Right hindlimb (tissue), 1 donor: ENCODE measurements around the gene CARS1.

Source experiments
- DNase-seq: peaks from one replicate; pipeline ENCODE4 v3.0.0-alpha.2; 2018

Gene CARS1

DNA sequence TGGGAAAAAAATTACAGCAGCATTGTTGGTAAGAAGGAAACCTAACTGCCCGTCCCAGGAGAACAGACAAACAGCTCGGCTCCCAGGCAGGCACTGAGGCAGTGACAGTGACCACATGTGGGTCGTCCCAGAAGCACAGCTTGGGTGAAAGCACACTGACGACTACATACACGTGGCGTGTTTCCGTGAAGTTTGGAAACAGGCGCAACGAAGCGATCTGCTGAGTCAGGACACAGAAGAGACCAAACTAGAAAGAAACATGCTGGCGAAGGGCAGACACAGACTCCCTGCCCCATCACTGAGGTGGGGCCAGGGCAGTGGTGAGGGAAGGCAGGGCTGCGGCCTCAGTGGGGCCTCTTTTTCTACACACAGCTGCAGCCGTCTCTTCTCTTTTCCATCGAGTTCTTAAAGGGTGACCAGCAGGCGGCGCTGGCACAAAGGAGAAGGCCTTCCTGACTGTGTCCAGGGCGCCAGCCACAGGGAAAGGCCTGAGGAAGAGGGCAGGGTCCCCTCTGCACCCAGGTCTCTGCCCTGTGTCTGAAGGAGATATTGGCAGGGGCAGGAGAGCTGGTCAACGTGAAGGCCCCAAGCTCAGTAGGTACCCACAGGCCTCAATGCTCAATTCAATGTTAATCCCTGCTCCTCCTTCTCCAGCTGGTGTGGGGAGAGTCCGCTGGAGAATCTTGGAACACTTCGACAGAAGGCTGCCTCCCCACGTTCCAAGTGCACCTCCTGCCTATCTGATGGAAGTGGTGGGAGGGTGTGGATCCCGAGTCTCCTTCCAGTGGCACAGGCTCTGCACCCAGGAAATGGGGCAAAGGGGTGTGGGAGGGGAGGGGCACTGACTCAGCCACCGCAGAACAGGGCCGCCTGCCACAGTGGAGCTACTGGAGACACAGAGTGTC lies 19.9 kb downstream of the CARS1 start:
- DNase-seq: peak; percentile 79

- no peak for DNase-seq
Measured at GRCh38 chr11:3036419-3036818, 20.8 kb downstream of the CARS1 start.

GRCh38 chr11:3035333-3035732 lies 21.9 kb downstream of the CARS1 start:
- no peak for DNase-seq

DNA sequence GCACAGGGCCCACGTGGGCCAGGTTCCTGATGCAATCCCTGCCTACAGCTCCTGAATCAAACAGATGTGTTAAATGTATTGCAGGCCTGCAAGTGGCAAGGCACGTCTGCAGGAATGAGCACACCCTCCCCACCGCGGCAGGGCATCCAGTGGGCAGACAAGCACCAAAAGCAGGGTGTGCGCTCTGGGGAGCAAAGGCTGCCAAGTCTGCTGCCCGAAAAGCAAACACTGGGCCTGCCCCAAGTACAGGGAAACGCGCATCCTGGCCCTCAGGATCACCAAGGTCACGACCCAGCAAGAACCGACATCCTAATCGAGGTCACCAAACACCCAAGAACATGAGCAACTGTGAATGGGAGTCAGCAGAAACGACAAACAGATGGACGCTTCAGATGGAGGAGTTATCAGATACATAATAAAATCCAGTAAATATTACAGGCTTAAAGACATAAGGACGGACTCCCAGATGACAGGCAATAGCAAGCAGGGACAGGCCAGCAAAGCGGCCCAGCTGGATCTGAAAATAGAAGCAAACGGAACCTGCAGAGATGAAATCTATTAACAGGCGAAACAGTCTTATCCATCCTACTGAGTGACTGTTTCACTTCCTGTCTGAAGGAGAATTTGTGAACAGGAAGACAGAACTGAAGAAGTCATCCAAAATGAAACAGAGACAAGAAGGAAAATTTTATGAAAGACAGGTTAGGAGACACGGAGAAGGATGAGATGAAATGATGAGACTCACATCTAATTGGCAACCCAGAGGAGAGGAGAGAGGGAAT lies 26.7 kb downstream of the CARS1 start:
- no peak for DNase-seq

DNA sequence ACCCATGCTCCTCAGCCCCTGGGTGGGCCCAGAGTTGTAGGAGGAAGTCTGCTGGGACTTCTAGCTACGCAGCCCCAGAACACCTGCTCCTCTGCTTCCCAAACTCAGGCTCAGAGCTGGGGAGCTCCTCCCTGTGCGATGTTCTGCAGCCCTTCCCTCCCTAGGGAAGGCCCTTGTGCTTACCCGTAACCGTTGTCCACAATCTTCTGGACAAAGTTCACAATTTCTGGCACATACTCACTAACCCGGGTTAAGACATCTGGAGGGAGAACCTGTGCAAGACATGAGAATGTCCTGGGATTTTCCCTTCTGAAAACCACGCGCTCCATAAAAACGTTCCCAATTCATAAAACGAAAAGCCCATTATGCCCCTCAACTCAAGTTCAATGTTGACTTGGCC lies 28.4 kb downstream of the CARS1 start:
- DNase-seq: no peak

DNA sequence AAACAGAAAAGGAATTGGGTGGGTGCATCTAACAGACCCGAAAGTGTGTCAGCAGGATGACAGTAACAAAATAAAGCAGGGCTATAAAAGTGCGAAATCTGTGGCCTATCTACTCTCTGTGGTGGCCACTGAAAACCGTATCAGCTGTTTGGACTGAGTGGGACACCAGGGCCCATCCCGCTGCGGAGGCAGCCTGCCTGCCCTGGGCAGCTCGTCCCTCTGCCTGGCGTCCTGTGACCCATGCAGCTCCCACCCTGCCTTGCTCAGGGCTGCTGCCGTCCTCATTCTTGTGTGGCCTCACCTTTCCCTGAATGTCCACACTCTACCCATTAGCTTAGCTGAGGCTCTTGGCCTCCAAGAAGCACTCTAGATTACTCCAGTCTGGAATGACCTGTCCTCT lies 30.4 kb downstream of the CARS1 start:
- no peak for DNase-seq

GRCh38 chr11:3022982-3023381 lies 34.2 kb downstream of the CARS1 start:
- no peak for DNase-seq

DNA sequence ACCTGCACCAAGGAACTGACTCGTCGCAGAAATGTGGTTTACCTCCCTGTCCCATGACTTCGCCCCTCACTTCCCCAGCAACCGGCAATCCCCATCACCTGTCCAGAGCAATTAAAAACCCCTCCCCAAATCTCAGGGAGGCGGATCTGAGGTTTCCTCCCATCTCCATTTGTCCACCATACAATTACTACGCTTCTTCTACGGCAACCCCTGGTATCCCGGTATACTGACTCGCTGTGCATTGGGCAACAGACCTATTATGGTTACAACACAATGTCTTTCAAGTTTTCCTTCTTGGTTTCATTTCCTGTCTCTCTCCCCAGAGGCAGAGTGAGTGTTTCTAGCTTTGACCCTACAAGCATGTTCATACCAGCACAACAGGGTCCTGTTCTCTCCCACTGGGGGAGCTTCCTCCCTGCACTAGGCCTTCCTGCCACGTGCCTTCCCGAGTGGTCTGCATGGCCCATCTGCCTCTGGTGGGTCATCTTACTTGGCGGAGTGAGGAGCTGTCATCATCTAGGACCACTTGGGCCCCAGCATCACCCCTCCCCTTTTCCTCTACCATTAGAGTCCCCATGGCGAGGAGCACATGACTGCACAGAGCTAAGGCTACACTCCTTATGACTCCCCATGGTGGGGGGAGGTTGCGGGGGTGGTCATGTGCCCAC lies 34.8 kb downstream of the CARS1 start:
- DNase-seq: no peak

GRCh38 chr11:3021125-3021524 lies 36.1 kb downstream of the CARS1 start:
- no peak for DNase-seq

DNA sequence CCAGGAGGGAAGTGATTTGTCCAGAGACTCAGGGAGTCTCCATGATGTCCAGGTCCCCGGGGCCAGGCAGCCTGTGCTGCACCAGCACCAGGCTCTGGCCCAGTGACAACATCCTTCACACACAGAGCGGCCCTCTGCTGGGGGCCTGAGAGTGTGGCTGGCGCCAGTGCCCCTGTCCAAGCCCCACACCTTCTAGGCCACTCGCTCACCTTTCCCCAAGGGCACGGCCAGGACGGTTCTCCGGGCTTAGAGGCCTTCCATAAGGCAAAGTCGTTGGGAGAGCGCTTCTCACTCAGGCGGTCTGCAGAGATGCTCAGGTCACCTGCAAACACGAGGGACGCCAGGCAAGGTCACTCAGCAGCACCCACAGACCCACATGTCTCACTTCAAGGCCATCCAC lies 37.2 kb downstream of the CARS1 start:
- no peak for DNase-seq

GRCh38 chr11:3018596-3018995 lies 38.6 kb downstream of the CARS1 start:
- no peak for DNase-seq

GRCh38 chr11:3016861-3017260 lies 40.4 kb downstream of the CARS1 start:
- no peak for DNase-seq

GRCh38 chr11:3015796-3016195 lies 41.4 kb downstream of the CARS1 start:
- DNase-seq: no peak

DNA sequence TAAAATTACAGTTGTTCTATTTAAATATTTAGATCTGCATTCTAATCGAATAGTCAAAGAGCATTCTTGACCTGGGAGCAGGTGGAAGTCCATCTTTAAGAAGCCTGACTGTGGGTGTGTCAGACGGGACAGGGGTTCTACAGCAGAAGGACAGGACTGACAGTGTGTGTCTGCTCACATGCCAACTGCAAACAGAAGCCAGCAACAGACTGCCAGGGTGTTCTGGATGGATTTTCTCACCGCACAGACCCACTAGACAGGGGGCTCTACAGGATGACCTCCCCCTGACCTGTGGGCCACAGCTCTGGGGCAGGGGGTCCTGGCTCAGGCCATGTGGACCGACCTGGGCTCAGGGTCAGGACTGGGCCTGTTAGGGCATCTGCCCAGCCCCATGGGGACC lies 42.3 kb downstream of the CARS1 start:
- DNase-seq: no peak

- DNase-seq: no peak
Measured at GRCh38 chr11:3014057-3014938, 42.9 kb downstream of the CARS1 start.

DNA sequence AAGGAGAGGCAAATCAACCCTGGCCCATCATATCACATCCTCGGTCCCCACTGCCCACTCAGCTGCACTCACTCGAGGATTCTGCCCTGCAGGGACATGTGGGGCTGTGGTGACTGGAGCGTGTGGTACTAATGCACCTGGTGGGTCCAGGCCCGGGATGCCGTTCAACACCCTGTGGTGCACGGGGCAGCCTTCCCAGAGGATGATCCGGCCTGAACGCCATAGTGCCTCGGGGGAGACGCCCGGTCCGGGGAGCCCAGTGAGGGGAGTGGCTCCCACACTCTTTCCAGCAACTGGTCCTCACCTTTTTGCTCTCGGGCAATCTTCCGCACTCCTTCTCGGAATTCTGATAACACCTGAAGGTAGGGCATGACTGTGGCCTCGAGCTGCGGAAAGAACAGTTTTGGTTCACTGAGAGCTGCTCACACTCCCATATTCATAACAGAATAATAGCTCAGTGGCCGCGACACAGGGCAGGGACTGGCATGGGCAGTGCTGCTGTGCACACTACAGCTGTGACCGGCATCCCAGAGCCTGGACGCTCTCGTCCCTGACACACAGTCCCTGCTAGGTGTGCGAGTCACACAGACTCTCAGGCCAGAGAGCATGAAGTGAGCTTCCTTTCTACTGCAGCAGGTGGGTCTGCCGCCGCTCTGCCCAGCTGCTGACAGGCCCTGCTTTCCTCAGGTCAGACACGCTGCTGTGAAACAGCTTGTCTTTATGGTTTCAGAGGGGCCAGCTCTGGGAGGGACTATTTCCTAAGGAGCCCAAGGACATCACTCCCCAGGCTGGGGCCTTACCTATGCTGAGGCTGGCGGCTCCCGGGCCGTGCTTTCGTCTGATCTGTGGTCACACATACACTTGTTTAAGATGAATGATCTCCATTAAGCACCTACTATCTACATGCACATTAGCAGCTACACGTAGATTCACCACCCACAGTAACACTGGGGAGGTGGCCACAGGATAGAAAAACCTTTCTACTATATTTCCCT lies 45.0 kb downstream of the CARS1 start:
- no peak for DNase-seq

DNA sequence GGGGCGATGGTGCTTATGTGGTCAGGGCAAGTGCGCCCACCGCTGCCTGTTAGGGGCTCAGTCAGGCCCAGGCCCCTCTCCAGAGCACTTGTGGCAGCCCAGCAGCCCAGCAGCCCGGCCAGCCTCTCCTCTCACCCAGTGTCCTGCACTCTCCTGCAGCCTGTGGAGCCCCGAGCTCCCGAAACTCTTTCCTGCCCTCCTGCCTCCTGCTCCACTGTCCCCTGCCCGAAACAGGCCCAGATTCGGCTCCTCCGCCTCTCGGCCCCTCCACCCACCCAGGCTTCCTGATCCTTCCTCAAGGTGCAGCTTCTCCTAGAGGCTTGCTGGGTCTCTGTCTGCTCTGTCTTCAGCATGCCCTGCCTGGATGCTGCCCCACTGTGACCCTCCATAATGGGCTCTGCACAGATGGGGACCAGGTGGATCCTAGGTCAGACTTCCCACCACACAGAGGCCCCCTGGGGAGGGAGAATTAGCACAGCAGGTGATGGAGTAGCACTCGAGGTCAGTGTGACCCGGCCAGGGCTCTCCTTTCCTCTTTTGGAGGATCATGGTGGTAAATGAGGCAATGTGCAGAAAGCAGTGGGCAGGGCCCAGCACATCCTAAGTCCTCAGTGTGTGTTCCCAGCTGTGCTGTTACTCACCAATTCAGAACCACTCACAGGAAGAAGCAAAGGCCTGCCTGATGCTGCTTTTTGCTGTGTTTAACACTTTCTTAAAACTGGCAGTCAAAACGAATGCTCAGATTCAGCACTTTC lies 46.5 kb downstream of the CARS1 start:
- DNase-seq: no peak

DNA sequence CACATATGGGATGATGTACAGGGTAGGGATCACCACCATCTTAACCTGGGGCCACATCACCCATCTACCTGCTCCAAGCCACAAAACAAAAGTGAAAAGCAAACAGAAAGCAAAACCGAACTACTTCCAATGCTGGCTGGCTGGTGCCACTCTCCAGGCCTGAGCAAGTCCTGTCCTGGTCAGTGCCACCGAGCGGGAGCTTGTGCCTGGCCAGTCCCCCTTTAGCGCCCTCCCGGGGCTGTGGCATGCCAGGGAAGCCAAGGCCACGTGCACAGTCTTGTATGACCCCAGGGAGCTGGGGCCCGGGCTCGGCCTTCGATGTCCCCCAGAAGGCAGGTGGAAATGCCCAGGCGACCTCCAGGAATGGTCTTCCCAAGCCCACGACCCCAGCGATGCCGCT lies 47.2 kb downstream of the CARS1 start:
- DNase-seq: no peak

GRCh38 chr11:3009481-3009880 lies 47.7 kb downstream of the CARS1 start:
- DNase-seq: no peak

DNA sequence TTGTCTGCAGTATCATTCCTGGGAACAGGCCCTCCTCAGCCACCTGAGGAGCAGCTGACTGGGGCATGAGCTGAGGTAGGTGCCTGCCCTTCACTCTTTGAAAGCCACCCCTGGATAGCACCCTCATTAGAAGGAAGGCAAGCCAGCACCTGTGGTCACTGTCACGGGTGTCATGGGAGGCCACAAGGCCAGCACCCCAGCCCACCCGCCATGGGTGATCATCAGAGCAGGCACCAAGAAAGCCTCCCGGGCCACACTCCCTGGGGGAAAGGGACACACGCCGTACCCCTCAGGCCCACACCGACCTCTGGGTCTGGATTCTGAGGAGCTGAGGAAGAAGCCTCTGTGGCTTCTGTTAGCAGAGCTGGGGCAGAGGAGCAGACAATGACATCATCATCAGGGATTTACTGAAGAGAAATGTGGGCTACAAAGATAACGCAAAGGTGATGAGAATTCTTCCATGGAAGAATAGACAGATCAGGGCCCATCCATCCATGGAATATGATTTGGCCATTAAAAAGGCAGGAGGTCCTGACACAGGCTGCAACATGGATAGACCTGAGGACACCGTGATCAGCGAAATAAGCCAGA lies 48.4 kb downstream of the CARS1 start:
- DNase-seq: no peak
